Endothelial cell of umbilical vein (primary cell): ENCODE results near the gene VWA1. TPM values are rescaled to one million over a fixed set of nuclear protein-coding genes. Genes with fewer than 3 reads are reported as not detected.

Experiments used
- BruUV-seq: library from RNA; stranded (reverse); fragments of 400-500 nt; replicated peaks from 2 replicates; lab custom pipeline; 2021; lab: Mats Ljungman, UMichigan
- CTCF ChIA-PET: fragments of 300-600, 350-600 bp; sonication (Branson Sonifier 250); formaldehyde crosslinking; loops from one replicate; lab custom pipeline; 2021; ENCODE audit warnings: antibody characterized with exemption, inconsistent platforms; lab: Charles Lee
- POLR2A ChIA-PET: fragments of 300-600, 350-600 bp; sonication (Branson Sonifier 250); formaldehyde crosslinking; loops from one replicate; lab custom pipeline; 2021; ENCODE audit warnings: antibody characterized with exemption, inconsistent platforms; lab: Charles Lee
- DNase-seq: peaks from one replicate; pipeline ENCODE4 v3.0.0-alpha.2; 2011; ENCODE audit warnings: low read depth, low spot score
- FAIRE-seq: peaks from 2 replicates; lab custom pipeline; 2011; peaks lifted over from hg19 to GRCh38; lab: Jason Lieb, UNC
- H2AFZ ChIP-seq: 2 replicates; pipeline ENCODE4 v1.6.0; 2012; ENCODE audit warnings: low read depth, low read length, control low read depth, inconsistent platforms
- H3K27ac ChIP-seq: 2 replicates; pipeline ENCODE4 v1.5.1; 2011; ENCODE audit warnings: low read depth, mild to moderate bottlenecking, control low read depth, low read length, moderate library complexity; ENCODE audit not compliant: insufficient read depth
- H3K27me3 ChIP-seq, 2 experiments: 2 replicates each; pipeline versions ENCODE4 v1.6.0 to v1.6.1; 2011; ENCODE audit warnings: low read length in 2 of 2, mixed read lengths in 1 of 2; ENCODE audit not compliant: control insufficient read depth in 2 of 2, insufficient read depth in 2 of 2
- H3K36me3 ChIP-seq, 2 experiments: 2 replicates in 1 of 2; 3 replicates in 1 of 2; pipeline ENCODE4 v1.5.1; 2011; ENCODE audit warnings: low read length in 2 of 2, mild to moderate bottlenecking in 1 of 2, moderate library complexity in 1 of 2; ENCODE audit not compliant: control insufficient read depth in 2 of 2, insufficient read depth in 2 of 2; ENCODE audit errors: extremely low read depth in 1 of 2
- H3K4me1 ChIP-seq: 3 replicates; pipeline ENCODE4 v1.5.1; 2011; ENCODE audit warnings: mild to moderate bottlenecking, low read length; ENCODE audit not compliant: control insufficient read depth, insufficient read depth; ENCODE audit errors: extremely low read depth
- H3K4me2 ChIP-seq: 2 replicates; pipeline ENCODE4 v1.6.1; 2011; ENCODE audit warnings: low read length, control low read depth, mixed read lengths; ENCODE audit not compliant: insufficient read depth
- H3K4me3 ChIP-seq, 3 experiments: fragments of 200-600 bp in 1 of 3; sonication (generic), shearing (Covaris generic) in 1 of 3; replicated peaks in 1 of 3; 2 replicates each; pipeline ENCODE4 v1.5.1; 2011 to 2016; ENCODE audit warnings: control low read depth in 3 of 3, low read length in 3 of 3, mild to moderate bottlenecking in 2 of 3, inconsistent platforms in 1 of 3, low read depth in 1 of 3, moderate library complexity in 1 of 3; ENCODE audit not compliant: insufficient read depth in 1 of 3
- H3K79me2 ChIP-seq: 2 replicates; pipeline ENCODE4 v1.6.0; 2012; ENCODE audit warnings: low read length, inconsistent platforms; ENCODE audit not compliant: control insufficient read depth, insufficient read depth
- H3K9ac ChIP-seq: replicated peaks from 2 replicates; pipeline ENCODE3; 2011; ENCODE audit warnings: low read length, control low read depth; ENCODE audit not compliant: insufficient read depth; ENCODE audit errors: extremely low read depth
- H3K9me1 ChIP-seq: replicated peaks from 3 replicates; pipeline ENCODE4 v1.6.0; 2011; ENCODE audit warnings: mild to moderate bottlenecking, low read length; ENCODE audit not compliant: control insufficient read depth, insufficient read depth; ENCODE audit errors: extremely low read depth
- H3K9me3 ChIP-seq: replicated peaks from 2 replicates; pipeline ENCODE4 v1.5.1; 2012; ENCODE audit warnings: low read length, inconsistent platforms; ENCODE audit not compliant: control insufficient read depth, insufficient read depth
- H4K20me1 ChIP-seq: replicated peaks from 2 replicates; pipeline ENCODE3; 2011; ENCODE audit warnings: mild to moderate bottlenecking, low read length; ENCODE audit not compliant: control insufficient read depth, insufficient read depth; ENCODE audit errors: extremely low read depth
- EZH2 ChIP-seq: IDR thresholded peaks from 2 replicates; pipeline ENCODE4 v1.6.1; 2012; ENCODE audit warnings: borderline replicate concordance, low read depth, mild to moderate bottlenecking, moderate library complexity, low read length, inconsistent platforms; ENCODE audit not compliant: severe bottlenecking
- FOS ChIP-seq: IDR thresholded peaks from 2 replicates; pipeline ENCODE4 v1.6.1; 2011; ENCODE audit warnings: mild to moderate bottlenecking, low read length, moderate library complexity, borderline replicate concordance; ENCODE audit not compliant: insufficient read depth
- GATA2 ChIP-seq: IDR thresholded peaks from 2 replicates; pipeline ENCODE4 v1.7.0; 2011; ENCODE audit warnings: low read depth, mild to moderate bottlenecking, moderate library complexity, mixed read lengths, low read length; ENCODE audit not compliant: insufficient read length, insufficient read depth
- JUN ChIP-seq: IDR thresholded peaks from 2 replicates; pipeline ENCODE4 v1.6.1; 2011; ENCODE audit warnings: borderline replicate concordance, low read depth; ENCODE audit not compliant: insufficient read length, insufficient read depth
- POLR2AphosphoS5 ChIP-seq: IDR thresholded peaks from 2 replicates; pipeline ENCODE4 v1.6.1; 2012; ENCODE audit warnings: low read depth, mild to moderate bottlenecking, control low read depth, low read length, moderate library complexity; ENCODE audit not compliant: insufficient read depth
- dilution Hi-C: fragments of 300-500 bp; cut with MboI; formaldehyde crosslinking; loops from one replicate; pipeline ENCODE4 v1.15.0; 2019; ENCODE audit warnings: low sequenced_read_pairs; ENCODE audit not compliant: extremely low pct_ligation_motif_present
- intact Hi-C: fragments of 100-400 bp; cut with micrococcal nuclease; formaldehyde crosslinking; loops from one replicate; pipeline ENCODE4 v1.10.0; 2022
- polyA plus RNA-seq, 4 experiments: library from polyadenylated mRNA; depleted of rRNA in 3 of 4; stranded (reverse) in 3 of 4; unstranded in 1 of 4; fragments of >200 nt; gene quantifications; 2 replicates each; pipeline versions ENCODE4 v1.2.1 to v1.2.3, GENCODE V29; 2011 to 2012; ENCODE audit warnings: missing spikeins in 1 of 4
- total RNA-seq: library from RNA; stranded (reverse); gene quantifications from 2 replicates; pipeline ENCODE4 v1.2.3, GENCODE V29; 2021
- TF ChIP-seq, protein P1 (sequence below): IDR thresholded peaks from 2 replicates; pipeline ENCODE4 v1.6.1; 2011; ENCODE audit not compliant: insufficient read depth, insufficient read length

VWA1 gene
- total and polyA plus RNA-seq, 2 donors (not counting 3 experiments of a cell fraction or from before 2014, with no cell fraction given) = 2.0 to 6.1 TPM

DNA sequence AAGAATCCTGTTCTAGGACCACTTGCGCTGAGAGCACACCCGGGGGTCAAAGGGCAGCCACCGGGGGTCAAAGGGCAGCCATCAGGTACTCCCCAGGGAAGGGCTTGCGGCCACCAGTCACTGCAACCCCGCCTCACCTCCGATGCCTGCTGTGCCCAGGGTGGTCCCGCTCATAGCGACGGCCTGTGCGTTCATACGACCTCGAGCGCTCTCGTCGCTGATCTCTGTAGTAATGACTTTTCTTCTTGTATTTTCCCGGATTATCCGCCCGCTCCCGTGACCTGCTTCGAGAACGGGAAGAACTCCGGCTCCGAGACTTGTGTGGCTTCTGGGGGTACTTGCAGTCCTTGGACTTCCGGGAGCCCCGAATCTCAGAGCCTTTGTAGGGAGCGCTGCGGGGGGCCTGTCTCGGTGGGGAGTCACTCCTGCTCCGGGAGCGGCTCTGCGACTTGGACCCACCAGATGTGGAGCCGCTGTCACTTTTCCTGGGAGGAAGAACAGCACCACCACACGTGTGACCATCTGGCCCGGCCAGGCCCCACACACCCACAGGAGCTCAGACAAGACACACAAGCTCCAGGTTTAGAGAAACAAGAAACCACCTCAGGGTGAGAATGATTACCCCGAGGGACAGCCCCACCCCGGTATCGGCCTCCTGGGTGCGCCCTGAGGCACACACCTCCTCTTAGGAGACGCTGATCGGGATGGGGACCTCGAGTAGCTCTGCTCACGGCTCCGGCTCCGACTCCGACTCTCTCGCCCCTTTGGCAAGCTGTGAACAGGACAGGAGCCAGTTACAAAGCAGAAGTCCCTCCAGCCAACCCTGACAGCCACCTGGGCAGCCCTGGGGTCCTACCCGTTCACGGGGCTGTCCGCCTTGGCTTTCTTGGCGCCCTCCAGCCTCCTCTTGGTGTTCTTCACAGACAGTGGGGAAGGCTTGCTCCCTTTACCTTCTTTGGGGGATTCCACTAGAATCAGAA is 48.1 kb upstream of the VWA1 start:
- no peaks in the 10 kb centered on the region for H3K27me3 ChIP-seq
- no peak overlapping the region for H3K4me2 ChIP-seq
- H4K20me1 ChIP-seq = no peaks in the 10 kb centered on the region
- CTCF ChIA-PET = interaction anchor here (0.8 kb wide), 1 partner anchor 53 kb away, joined by 3 read pairs; no protein-coding TSS in a partner anchor
- FAIRE-seq = no peak
- no peak overlapping the region for H3K4me3 ChIP-seq
- peaks cover 4% of the 10 kb centered on the region for H3K79me2 ChIP-seq
- BruUV-seq = no TSS peak
- H3K4me1 ChIP-seq = no peaks in the 10 kb centered on the region
- no peak overlapping the region for H3K27ac ChIP-seq
- H3K36me3 ChIP-seq = peaks cover 38 to 42% of the 10 kb centered on the region in 2 experiments
- DNase-seq = no peak
- POLR2A ChIA-PET = no interaction called here
- dilution Hi-C loops (no loop called here), intact Hi-C loops (no loop called here)
- H3K9me1 ChIP-seq = no peaks in the 10 kb centered on the region
- no peaks in the 10 kb centered on the region for H3K9me3 ChIP-seq
- H2AFZ ChIP-seq = no peak overlapping the region
- TF ChIP-seq JUN (no peak), FOS (no peak), POLR2AphosphoS5 (no peak), EZH2 (no peak), GATA2 (no peak)
- TF ChIP-seq, protein P1, sequence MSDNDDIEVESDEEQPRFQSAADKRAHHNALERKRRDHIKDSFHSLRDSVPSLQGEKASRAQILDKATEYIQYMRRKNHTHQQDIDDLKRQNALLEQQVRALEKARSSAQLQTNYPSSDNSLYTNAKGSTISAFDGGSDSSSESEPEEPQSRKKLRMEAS = no peak
- H3K9ac ChIP-seq = no peak overlapping the region
